HG03575 (cell line): ENCODE measurements around the gene SLCO3A1.

Experiments used
- ATAC-seq: cut with Tn5 transposase; IDR thresholded peaks from one replicate; pipeline ENCODE4 v1.9.1; 2021; ENCODE audit not compliant: unreplicated experiment, insufficient number of reproducible peaks, low FRiP score; ENCODE audit errors: extremely low read depth

Gene SLCO3A1

GRCh38 chr15:91896341-91897055 lies 43.0 kb downstream of the SLCO3A1 start:
- ATAC-seq, result no peak

GRCh38 chr15:91897585-91898372 lies 44.3 kb downstream of the SLCO3A1 start:
- no peak for ATAC-seq

GRCh38 chr15:91898843-91899242 lies 45.3 kb downstream of the SLCO3A1 start:
- no peak for ATAC-seq

GRCh38 chr15:91904942-91905341 lies 51.4 kb downstream of the SLCO3A1 start:
- ATAC-seq, result no peak

GRCh38 chr15:91908391-91908790 lies 54.9 kb downstream of the SLCO3A1 start:
- no peak for ATAC-seq

GRCh38 chr15:91909111-91909510 lies 55.6 kb downstream of the SLCO3A1 start:
- no peak for ATAC-seq

- ATAC-seq, result no peak
Observed at GRCh38 chr15:91909574-91909973, 56.1 kb downstream of the SLCO3A1 start.

GRCh38 chr15:91911844-91912243 lies 58.3 kb downstream of the SLCO3A1 start:
- no peak for ATAC-seq

- no peak for ATAC-seq
Observed at GRCh38 chr15:91912336-91912735, 58.8 kb downstream of the SLCO3A1 start.

- no peak for ATAC-seq
Observed at GRCh38 chr15:91913560-91913959, 60.1 kb downstream of the SLCO3A1 start.

GRCh38 chr15:91915576-91915975 lies 62.1 kb downstream of the SLCO3A1 start:
- no peak for ATAC-seq

- no peak for ATAC-seq
Observed at GRCh38 chr15:91916051-91916450, 62.5 kb downstream of the SLCO3A1 start.

- no peak for ATAC-seq
Observed at GRCh38 chr15:91917686-91918360, 64.3 kb downstream of the SLCO3A1 start.

- no peak for ATAC-seq
Observed at GRCh38 chr15:91919014-91919534, 65.6 kb downstream of the SLCO3A1 start.

- ATAC-seq, result no peak
Observed at GRCh38 chr15:91921188-91921842, 67.8 kb downstream of the SLCO3A1 start.

- ATAC-seq, result no peak
Observed at GRCh38 chr15:91921843-91922198, 68.3 kb downstream of the SLCO3A1 start.

- no peak for ATAC-seq
Observed at GRCh38 chr15:91922646-91923547, 69.4 kb downstream of the SLCO3A1 start.

- no peak for ATAC-seq
Observed at GRCh38 chr15:91924183-91924582, 70.7 kb downstream of the SLCO3A1 start.
